ENCODE data around the gene ERMP1.

ERMP1 gene

DNA sequence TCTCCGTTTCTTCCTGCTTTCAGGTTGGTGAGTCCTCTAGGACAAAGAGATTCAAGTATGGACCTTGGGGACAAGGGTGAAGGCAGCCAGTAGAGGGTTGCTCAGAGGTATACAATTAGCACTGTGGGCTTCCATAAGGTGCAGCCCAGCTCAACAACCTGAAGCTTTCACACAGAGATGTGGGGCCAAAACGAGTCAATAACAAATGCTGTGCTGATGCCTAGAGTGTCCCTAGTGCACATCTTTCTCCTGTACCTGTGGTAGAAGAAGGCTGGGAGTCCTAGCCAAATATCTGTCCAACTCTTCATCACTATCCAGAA, 37.1 kb upstream of the ERMP1 start:
- H3K4me1 ChIP-seq (ENCODE audit: control insufficient read depth, insufficient read depth, low read length) = no peaks in the 10 kb centered on the region
- H3K4me3 ChIP-seq (ENCODE audit: low read length) = no peak overlapping the region
- no peaks in the 10 kb centered on the region for H3K27me3 ChIP-seq (ENCODE audit: control insufficient read depth, insufficient read depth, low read length)
- no peak overlapping the region for H3K9ac ChIP-seq (ENCODE audit: low read length)
- no peaks in the 10 kb centered on the region for H3K9me3 ChIP-seq (ENCODE audit: control insufficient read depth, low read length)
- no peaks in the 10 kb centered on the region for H3K36me3 ChIP-seq (ENCODE audit: control insufficient read depth, insufficient read depth, low read length)

DNA sequence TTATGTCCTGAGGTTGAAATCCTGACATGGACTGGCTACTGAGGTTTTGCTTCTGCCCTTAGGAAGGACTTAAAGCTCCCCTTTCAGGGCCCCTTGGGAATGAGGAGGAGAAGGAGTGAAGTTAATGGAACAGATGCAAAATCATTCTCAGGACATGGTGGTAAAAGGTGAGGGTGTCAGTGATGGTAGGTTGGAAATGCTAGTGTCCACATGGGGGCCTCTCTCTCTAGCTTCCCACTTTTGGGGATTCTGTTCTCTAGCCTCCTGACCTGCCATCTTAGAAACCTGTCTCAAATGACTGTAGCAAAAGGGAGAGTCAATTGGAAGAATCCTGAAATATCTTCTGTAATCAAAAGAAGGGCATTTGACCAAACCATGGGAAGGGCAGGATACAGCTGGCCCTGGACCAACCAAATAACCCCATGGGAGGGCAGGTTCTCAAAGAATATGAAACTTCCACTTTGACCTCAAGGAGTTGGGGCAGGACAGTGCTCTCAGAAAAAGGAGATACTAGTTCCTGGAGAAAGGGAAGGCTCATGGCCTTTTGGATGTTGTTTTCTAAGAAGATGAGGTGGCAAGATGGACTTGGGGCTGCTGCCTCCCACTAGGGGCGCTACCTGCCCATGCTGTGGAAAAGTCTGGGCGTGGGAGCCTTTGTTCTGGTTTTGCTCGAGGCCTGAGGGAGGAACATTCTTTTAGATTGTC, 36.5 kb upstream of the ERMP1 start:
- Histone ChIP-seq H3K4me1 (ENCODE audit: control insufficient read depth, insufficient read depth, low read length) (peaks cover 2% of the 10 kb centered on the region), H3K9me3 (ENCODE audit: control insufficient read depth, low read length) (no peaks in the 10 kb centered on the region), H3K4me3 (ENCODE audit: low read length) (no peak overlapping the region), H3K36me3 (ENCODE audit: control insufficient read depth, insufficient read depth, low read length) (no peaks in the 10 kb centered on the region), H3K9ac (ENCODE audit: low read length) (no peak overlapping the region), H3K27me3 (ENCODE audit: control insufficient read depth, insufficient read depth, low read length) (no peaks in the 10 kb centered on the region)

DNA sequence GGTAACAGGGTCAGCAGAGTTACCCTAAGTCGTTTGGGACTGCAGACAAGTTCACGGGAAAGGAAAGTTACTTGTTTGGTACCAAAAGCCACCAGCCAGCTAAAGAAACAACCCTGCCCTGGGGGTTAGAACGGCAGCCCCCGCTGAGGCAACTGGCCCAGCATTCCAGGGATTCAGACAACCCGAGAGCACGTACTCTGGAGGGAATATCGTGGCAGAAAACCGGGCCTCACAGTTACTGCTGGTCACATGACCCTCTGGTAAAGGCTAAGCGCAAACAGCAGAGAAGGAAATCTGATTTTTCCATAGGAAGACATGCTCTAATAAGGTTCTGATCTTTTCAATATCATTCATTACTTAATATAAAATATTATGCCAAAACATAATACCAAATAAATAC, 35.3 kb upstream of the ERMP1 start:
- no peaks in the 10 kb centered on the region for H3K36me3 ChIP-seq (ENCODE audit: control insufficient read depth, insufficient read depth, low read length)
- H3K4me1 ChIP-seq (ENCODE audit: control insufficient read depth, insufficient read depth, low read length) = peaks cover 12% of the 10 kb centered on the region
- no peaks in the 10 kb centered on the region for H3K9me3 ChIP-seq (ENCODE audit: control insufficient read depth, low read length)
- H3K9ac ChIP-seq (ENCODE audit: low read length) = no peak overlapping the region
- H3K27me3 ChIP-seq (ENCODE audit: control insufficient read depth, insufficient read depth, low read length) = no peaks in the 10 kb centered on the region
- no peak overlapping the region for H3K4me3 ChIP-seq (ENCODE audit: low read length)

DNA sequence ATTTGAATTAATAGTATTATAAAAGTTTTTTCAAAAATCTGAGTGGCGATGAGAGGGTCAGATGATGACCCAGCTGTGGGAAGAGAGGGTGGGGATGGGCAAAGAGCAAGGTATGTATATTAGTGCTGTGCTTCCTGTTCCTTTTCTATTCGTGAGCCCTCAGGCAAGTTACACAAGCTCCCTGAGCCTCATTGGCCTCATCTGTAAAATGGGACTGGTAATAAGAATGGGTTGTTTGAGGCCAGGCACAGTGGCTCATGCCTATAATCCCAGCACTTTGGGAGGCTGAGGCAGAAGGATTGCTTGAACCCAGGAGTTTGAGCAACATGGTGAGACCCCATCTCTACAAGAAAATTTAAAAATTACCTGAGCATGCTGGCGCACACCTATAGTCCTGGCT, 33.8 kb upstream of the ERMP1 start:
- no peak overlapping the region for H3K4me3 ChIP-seq (ENCODE audit: low read length)
- no peaks in the 10 kb centered on the region for H3K36me3 ChIP-seq (ENCODE audit: control insufficient read depth, insufficient read depth, low read length)
- peaks cover 21% of the 10 kb centered on the region for H3K4me1 ChIP-seq (ENCODE audit: control insufficient read depth, insufficient read depth, low read length)
- no peak overlapping the region for H3K9ac ChIP-seq (ENCODE audit: low read length)
- H3K27me3 ChIP-seq (ENCODE audit: control insufficient read depth, insufficient read depth, low read length) = no peaks in the 10 kb centered on the region
- H3K9me3 ChIP-seq (ENCODE audit: control insufficient read depth, low read length) = no peaks in the 10 kb centered on the region

DNA sequence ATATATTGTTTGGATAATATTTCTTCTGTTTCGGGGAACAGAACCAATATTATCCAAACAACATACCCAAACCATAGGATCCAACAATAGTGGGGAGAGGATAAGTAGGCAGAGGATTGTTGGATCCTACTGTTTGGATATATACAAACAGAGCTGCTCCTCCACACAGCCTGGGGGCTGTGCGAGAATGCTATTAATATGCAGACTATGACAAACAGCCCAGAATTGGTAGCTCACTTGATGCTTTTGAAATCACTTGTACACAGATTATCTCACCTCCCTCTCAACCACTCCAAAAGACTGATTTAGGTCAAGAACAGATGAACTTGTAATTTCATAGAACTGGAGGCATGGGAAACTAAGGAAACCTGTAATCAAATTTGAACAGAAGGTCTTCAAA, 33.4 kb upstream of the ERMP1 start:
- H3K9ac ChIP-seq (ENCODE audit: low read length) = no peak overlapping the region
- H3K4me1 ChIP-seq (ENCODE audit: control insufficient read depth, insufficient read depth, low read length) = peaks cover 21% of the 10 kb centered on the region
- H3K27me3 ChIP-seq (ENCODE audit: control insufficient read depth, insufficient read depth, low read length) = no peaks in the 10 kb centered on the region
- H3K4me3 ChIP-seq (ENCODE audit: low read length) = no peak overlapping the region
- no peaks in the 10 kb centered on the region for H3K9me3 ChIP-seq (ENCODE audit: control insufficient read depth, low read length)
- no peaks in the 10 kb centered on the region for H3K36me3 ChIP-seq (ENCODE audit: control insufficient read depth, insufficient read depth, low read length)

DNA sequence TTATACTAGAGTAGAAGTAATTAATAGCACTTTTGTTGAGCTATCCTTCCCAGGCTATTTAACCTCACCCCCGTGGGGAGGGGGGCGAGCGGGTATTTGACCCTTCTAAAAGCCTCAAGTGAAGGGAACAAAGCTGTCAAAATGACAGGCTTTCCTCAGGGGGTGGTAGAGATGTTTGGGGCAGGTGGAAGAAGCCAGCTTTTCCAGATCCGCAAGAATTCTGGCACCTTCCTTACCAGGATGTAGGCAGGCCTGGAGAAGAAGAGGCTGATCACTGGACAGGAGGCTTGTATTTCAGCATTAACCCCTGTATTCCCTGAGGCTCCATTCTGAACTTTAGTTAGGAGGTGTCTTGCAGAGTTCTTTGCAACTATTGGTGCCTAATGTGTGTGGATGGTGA, 31.5 kb upstream of the ERMP1 start:
- Histone ChIP-seq H3K36me3 (ENCODE audit: control insufficient read depth, insufficient read depth, low read length) (no peaks in the 10 kb centered on the region), H3K4me3 (ENCODE audit: low read length) (no peak overlapping the region), H3K9ac (ENCODE audit: low read length) (no peak overlapping the region), H3K27me3 (ENCODE audit: control insufficient read depth, insufficient read depth, low read length) (no peaks in the 10 kb centered on the region), H3K4me1 (ENCODE audit: control insufficient read depth, insufficient read depth, low read length) (peaks cover 21% of the 10 kb centered on the region), H3K9me3 (ENCODE audit: control insufficient read depth, low read length) (no peaks in the 10 kb centered on the region)

DNA sequence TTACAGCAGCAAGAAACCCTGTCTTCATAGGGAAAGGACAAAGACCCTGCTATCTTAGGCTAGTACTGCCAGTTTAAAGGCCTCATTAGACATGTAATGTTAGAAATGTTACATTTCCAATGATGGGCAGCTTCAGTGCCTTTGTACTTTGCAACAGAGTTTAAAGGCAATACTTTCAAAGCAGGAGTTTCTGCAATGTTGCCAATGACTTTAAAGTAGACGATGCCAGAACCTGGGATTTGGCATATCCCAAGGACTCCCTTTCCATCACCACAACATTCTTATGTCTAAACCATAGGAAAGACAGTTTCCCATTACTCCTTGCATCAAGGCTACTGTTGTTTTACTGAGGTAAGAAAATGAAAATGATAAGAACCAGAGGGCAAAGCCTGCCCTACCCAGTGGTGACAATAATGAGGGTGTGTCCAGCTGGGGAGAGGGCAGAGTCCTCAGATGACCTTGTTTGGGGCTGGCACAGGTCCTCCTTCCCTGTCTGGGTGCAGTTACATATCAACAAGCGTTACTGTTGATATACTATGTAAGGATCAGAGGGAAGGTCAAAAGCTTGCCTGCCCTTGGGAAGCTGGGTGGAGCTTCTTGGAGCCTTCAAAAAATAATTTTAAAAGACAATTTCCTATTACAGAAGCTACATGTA, 30.3 kb upstream of the ERMP1 start:
- H3K9me3 ChIP-seq (ENCODE audit: control insufficient read depth, low read length) = no peaks in the 10 kb centered on the region
- H3K4me1 ChIP-seq (ENCODE audit: control insufficient read depth, insufficient read depth, low read length) = peaks cover 21% of the 10 kb centered on the region
- H3K9ac ChIP-seq (ENCODE audit: low read length) = no peak overlapping the region

DNA sequence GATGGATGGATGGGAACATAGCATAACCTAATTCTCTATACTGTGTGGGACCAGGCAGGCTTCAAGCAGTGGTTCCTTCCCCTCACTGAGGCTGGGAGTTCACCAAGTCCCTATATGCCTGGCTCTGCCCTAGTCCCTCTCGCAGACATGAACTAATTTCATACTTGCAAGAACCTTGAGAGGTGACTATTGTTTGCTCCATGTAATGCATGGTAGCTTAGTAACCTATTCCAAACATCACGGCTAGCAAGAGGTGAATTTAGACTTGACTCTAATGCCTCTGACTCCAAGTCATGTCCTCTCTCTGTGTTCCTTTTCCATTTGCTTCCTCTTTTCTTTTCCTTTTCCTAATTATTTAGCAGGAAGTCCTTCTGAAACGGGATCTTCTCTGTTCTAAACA, 25.9 kb upstream of the ERMP1 start:
- no peaks in the 10 kb centered on the region for H3K36me3 ChIP-seq (ENCODE audit: control insufficient read depth, insufficient read depth, low read length)

More for the DNA sequence above, 30.3 kb upstream of the ERMP1 start:
- no peaks in the 10 kb centered on the region for H3K36me3 ChIP-seq (ENCODE audit: control insufficient read depth, insufficient read depth, low read length)
- H3K4me3 ChIP-seq (ENCODE audit: low read length) = no peak overlapping the region
- no peaks in the 10 kb centered on the region for H3K27me3 ChIP-seq (ENCODE audit: control insufficient read depth, insufficient read depth, low read length)

DNA sequence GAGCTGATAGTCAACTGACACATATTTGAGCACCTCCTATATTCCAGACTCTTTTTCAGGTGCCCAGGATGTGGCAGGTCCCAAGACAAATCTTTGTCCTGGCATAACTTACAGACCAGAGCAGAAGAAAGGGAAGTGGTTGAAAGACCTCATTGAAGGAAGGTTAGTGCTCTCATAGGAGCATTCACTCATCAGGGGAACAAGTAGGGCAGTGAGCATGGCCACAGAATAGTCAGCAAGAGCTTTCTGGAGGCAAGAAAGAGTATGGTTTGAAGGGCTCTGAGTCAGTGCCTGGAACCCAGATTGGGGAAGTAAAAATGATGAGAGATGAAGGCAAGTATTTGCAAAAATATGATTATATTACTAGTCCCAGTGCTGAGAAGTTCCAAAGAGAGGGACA, 25.0 kb upstream of the ERMP1 start:
- Histone ChIP-seq H3K36me3 (ENCODE audit: control insufficient read depth, insufficient read depth, low read length) (no peaks in the 10 kb centered on the region), H3K4me1 (ENCODE audit: control insufficient read depth, insufficient read depth, low read length) (peaks cover 6% of the 10 kb centered on the region), H3K4me3 (ENCODE audit: low read length) (no peak overlapping the region), H3K27me3 (ENCODE audit: control insufficient read depth, insufficient read depth, low read length) (no peaks in the 10 kb centered on the region), H3K9ac (ENCODE audit: low read length) (no peak overlapping the region), H3K9me3 (ENCODE audit: control insufficient read depth, low read length) (no peaks in the 10 kb centered on the region)

More for the DNA sequence above, 25.9 kb upstream of the ERMP1 start:
- Histone ChIP-seq H3K9me3 (ENCODE audit: control insufficient read depth, low read length) (no peaks in the 10 kb centered on the region), H3K4me1 (ENCODE audit: control insufficient read depth, insufficient read depth, low read length) (peaks cover 13% of the 10 kb centered on the region), H3K27me3 (ENCODE audit: control insufficient read depth, insufficient read depth, low read length) (no peaks in the 10 kb centered on the region), H3K9ac (ENCODE audit: low read length) (no peak overlapping the region), H3K4me3 (ENCODE audit: low read length) (no peak overlapping the region)

DNA sequence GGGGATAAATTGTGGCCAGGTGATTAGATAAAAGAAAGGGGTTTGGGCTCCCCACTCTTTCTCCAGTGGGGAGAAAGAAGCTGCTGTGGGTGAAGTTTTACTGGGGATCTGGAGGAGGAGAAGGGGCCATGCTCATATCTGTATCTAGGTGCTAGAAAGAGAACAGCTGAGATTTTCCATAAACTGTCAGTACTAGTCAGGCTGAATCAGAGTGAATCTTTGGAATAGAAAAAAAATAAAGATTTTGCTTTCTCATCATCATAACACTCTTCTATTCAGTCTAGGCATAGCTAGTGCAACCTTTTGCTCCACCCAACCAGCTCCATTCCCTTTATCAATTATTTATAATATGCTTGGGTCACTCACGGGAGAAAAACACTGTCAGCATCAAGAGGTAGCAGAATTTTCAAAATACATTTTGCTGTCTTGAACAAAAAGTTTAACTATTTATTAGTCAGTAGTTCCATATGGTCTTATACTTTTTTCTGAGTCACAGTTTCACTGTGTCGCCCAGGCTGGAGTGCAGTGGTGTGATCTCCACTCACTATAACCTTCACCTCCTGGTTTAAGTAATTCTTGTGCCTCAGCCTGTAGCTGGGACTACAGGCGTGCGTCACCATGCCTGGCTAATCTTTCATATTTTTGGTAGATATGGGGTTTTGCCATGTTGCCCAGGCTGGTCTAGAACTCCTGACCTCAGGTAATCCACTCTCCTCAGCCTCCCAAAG, 21.3 kb upstream of the ERMP1 start:
- Histone ChIP-seq H3K4me3 (ENCODE audit: low read length) (no peak overlapping the region), H3K4me1 (ENCODE audit: control insufficient read depth, insufficient read depth, low read length) (no peaks in the 10 kb centered on the region), H3K36me3 (ENCODE audit: control insufficient read depth, insufficient read depth, low read length) (no peaks in the 10 kb centered on the region), H3K27me3 (ENCODE audit: control insufficient read depth, insufficient read depth, low read length) (no peaks in the 10 kb centered on the region), H3K9ac (ENCODE audit: low read length) (no peak overlapping the region), H3K9me3 (ENCODE audit: control insufficient read depth, low read length) (no peaks in the 10 kb centered on the region)

DNA sequence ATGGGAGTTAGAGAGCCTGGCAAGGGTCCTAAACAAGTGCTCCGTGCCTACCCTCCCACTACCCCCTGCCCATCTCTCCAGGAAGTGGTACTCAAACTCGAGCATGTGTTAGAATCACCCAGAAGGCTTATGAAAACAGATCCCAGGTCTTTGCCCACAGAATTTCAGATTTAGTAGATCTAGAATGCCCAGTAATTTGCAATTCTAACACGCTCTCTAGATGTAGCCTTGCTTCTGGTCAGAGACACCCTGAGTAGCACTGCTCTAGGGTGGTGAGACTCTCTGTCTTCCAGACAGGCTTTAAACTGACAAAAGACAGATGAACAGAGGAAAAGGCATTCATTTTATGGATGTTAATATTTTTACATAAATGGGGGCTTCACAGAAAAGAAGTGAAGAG, 20.7 kb upstream of the ERMP1 start:
- H3K9ac ChIP-seq (ENCODE audit: low read length) = no peak overlapping the region
- no peaks in the 10 kb centered on the region for H3K36me3 ChIP-seq (ENCODE audit: control insufficient read depth, insufficient read depth, low read length)
- H3K9me3 ChIP-seq (ENCODE audit: control insufficient read depth, low read length) = no peaks in the 10 kb centered on the region
- H3K4me1 ChIP-seq (ENCODE audit: control insufficient read depth, insufficient read depth, low read length) = no peaks in the 10 kb centered on the region
- no peak overlapping the region for H3K4me3 ChIP-seq (ENCODE audit: low read length)
- no peaks in the 10 kb centered on the region for H3K27me3 ChIP-seq (ENCODE audit: control insufficient read depth, insufficient read depth, low read length)

DNA sequence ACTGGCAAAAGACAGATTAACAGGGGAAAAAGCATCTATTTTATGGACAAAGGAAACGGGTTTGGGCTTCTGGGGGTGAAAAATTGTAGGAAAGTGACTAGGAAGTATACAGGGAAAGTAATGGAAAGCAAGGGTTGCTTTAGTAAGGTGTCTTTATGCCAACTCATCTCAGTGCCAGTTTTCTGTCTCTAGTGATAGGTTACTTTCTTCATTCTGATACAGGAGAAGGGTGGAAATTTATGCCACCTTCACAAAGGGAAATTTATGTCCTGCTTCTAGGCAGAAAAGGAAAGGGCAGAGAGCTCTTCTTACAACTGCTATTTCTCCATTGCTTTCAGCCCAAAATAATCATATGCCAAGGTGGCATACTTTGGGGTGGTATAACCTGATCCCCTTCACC, 20.1 kb upstream of the ERMP1 start:
- no peaks in the 10 kb centered on the region for H3K27me3 ChIP-seq (ENCODE audit: control insufficient read depth, insufficient read depth, low read length)
- no peak overlapping the region for H3K9ac ChIP-seq (ENCODE audit: low read length)
- no peaks in the 10 kb centered on the region for H3K36me3 ChIP-seq (ENCODE audit: control insufficient read depth, insufficient read depth, low read length)
- no peak overlapping the region for H3K4me3 ChIP-seq (ENCODE audit: low read length)
- no peaks in the 10 kb centered on the region for H3K9me3 ChIP-seq (ENCODE audit: control insufficient read depth, low read length)
- H3K4me1 ChIP-seq (ENCODE audit: control insufficient read depth, insufficient read depth, low read length) = no peaks in the 10 kb centered on the region
